Anterior cingulate cortex (tissue), 58 donors: Measurements from ENCODE around the gene RBFOX2.
"Not testable (repeated sequence)": the region's sequence is repeated elsewhere in the genome, so short reads cannot be mapped to it uniquely, and the experiment has no call there.

Experiments
- DNase-seq, 58 donors: peaks; one replicate each; lab custom pipeline; 2025; lab: John Stamatoyannopoulos, UW

The RBFOX2 gene

GRCh38 chr22:35802885-35803284 is 225.7 kb downstream of the RBFOX2 start:
- no peak for DNase-seq

DNA sequence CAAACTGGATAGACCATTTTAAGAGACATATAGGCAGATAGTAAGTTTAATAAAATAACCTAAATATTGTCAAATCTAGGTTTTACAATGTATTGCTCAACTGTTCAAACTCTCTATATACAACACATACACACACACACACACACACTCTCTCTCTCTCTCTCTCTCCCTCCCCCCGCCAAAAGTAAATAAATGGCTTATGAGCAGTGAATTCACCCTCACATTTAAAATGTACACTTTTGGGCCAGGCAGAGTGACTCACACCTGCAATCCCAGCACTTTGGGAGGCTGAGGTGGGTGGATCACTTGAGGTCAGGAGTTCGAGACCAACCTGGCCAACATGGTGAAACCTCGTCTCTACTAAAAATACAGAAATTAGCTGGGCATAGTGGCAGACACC is 227.3 kb downstream of the RBFOX2 start:
- DNase-seq: not testable (repeated sequence)

DNA sequence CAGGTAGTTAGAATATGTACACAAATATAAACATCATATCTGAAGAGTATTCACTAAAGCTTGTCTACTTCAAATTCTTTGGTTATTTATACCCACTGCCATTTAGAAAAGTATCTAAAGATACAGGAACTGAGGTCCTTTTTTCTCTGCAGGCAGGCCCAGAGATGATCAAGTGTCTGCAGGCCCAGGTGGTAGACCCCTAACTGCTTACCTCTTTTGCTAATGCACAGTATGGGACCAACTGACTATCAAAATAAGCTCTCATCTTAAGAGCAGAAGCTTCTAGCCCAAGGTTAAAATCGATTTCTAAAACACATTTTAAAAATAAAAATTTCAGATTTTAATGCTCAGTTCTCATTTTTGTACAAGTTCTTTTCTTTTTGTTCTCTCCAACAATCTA is 229.5 kb downstream of the RBFOX2 start:
- no peak for DNase-seq

DNA sequence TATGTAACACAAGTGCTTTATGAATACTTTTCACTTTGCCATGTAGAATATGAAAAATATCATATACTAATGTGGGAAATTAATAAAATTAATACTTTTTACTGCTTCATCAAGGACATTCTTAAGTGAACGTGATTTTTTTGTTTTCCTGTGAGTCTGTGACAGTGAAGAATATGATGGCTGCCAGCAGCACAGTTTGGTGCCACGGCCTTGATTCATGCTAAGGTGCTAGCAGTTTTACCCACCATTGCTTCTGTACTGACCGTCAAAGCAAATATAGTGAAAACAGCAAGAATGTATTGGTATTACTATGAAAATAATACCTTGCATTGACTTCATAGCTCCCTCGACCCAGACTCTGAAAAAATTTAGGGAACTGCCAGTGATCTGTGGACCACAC is 231.2 kb downstream of the RBFOX2 start:
- no peak for DNase-seq

DNA sequence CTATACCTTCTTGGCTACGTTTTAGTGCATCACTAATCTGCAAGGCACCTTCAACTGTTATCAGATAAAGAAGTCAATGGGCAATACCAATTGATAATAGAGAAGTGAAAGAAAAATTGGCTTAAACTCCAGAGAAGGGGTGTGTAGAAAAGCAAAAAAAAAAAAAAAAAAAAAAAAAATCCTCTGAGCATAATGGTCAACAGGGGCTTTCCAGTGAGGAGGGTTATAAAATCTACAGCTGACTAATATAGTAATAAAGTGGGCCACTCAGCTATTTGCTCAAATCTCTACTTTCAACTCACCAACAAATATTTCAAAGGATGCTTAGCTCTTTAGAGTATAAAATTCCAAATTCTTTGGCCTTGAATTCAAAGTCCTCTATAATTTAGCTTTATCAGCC is 233.1 kb downstream of the RBFOX2 start:
- DNase-seq: no peak

DNA sequence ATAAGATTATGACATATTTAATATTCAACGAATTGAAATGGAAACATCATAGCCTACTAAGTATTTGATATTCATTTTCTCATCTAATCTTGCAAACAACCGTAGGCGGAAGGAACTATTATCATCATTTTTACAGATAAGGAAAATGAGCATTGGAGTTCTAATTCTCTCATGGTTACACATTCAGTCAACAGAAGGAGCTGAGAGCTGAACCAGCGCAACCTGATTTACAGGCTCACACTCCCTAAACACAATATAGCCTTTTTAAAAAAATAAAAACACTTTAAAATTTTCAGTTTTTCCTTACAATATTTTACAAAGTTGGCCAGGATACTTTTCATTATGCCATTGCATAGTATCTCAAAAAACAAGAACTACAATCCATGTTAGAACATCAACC is 236.1 kb downstream of the RBFOX2 start:
- DNase-seq: no peak

GRCh38 chr22:35791788-35792187 is 236.8 kb downstream of the RBFOX2 start:
- not testable (repeated sequence) for DNase-seq

DNA sequence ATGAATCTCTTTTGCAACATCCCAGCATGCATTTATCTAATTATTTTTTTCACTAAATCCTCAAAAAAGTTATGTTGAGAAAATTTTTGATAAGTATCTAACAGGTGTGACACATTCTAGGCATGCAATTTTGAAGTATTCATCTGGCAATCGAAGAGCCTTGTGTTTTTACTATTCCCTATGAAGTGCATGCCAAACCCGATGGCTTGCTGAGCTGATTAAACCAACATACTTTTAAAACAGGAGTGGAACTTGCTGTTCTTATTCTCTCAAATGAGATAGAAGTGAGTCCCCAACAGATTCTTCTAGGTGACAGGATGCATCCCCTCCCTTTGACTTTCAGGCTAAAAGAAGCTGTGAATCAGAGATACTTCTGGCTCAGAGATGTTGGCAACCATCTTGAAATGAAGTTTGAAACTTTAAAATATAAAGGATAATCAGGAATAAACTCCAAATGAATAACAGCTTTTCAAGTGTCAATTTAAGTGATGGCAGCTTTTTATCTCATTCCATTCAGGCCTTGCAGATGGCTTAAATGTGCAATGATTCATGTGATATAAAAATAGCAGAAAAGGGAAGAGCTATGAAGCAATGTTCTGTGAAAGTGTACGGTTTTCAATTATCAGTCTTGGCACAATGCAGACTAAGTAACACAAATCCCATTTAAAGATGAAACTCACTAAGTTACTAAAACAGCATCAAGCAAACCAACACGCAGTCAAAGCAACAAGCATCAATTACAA is 243.3 kb downstream of the RBFOX2 start:
- DNase-seq: peak in 1 of 58 donors; percentile 67

DNA sequence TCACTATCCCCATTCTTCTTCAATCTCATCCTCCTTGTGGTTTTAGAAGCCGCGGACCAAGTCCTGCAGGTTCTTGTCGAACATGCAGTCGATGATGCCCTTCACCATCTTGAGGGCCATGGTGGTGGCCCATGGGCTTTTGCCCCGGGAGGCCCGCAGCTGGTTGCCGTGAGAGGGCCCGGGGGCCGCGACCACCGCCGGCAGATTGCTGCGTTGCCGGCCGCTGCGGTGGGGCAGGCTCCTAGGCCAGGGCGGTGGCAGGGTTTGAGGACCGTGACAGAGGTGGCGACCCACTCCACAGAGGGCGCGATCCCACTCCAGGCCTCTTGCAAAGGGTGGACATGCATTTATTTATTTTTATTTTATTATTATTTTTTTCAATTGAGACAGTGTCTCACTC is 244.0 kb downstream of the RBFOX2 start:
- DNase-seq: no peak

DNA sequence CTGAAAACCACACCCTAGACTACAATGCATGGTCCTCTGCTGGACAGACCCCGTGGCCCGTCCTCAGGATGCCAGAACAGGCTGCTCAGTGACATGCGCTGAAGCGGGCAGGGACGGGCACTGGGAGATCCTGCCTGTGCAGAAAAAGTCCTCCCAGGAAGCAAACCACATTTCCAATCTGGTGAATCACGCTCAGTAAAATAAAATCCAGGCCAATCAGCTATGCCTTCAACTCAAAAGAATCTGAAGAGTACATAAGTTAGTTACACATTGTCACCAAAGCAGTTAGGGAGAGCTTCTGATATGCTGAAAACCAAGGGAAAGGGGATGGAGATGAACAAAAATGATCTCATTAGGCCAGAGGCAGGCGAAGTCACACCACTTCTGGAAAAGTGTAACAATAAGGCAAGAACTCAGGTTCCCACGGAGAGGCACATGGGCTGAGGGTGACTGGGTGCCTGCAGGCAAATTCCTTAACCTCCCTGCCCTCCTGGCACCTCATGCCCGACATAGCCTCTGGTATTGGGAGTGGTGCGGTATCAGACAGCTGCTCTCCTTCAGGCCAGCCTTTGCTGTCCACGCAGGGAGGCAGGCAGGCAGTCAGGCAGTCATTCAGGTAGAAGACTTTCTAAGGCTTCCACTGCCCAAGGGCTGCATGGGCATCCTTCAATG is 244.5 kb downstream of the RBFOX2 start:
- no peak for DNase-seq

DNA sequence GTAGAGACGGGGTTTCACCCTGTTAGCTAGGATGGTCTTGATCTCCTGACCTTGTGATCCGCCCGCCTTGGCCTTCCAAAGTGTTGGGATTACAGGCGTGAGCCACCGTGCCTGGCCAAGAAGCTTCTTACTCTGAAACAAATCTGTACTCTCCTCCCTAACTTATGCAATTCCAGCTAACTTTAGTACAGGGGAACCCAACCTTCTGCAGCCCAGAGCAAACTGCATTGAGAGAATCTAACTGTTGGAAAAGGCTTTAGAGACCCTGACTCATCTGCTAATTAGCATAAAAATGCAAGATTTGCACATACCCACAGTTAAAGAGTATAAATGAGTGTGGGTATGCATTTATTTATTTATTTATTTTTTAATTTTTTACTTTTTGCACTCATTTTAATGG is 246.1 kb downstream of the RBFOX2 start:
- no peak for DNase-seq

DNA sequence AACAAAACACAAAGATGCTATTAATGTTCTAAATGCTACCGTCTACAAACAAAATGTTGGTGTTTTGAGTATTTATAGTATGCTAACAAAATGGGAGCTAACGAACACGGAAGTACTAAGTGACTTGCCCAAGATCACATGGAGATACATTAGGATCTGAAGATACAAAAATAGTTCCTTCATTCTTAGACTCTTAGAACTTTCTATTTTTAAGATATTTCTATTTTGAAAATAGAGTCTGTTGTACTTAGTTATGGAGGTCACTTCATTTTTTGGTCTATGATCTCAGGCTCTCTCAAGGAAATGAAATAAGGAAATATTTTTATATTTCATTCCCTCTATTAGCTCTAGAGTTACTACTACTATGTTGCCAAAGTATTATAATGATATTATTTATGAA is 246.7 kb downstream of the RBFOX2 start:
- DNase-seq: no peak

- no peak for DNase-seq
These were observed 251.2 kb downstream of the RBFOX2 start for GRCh38 chr22:35777335-35777975.

DNA sequence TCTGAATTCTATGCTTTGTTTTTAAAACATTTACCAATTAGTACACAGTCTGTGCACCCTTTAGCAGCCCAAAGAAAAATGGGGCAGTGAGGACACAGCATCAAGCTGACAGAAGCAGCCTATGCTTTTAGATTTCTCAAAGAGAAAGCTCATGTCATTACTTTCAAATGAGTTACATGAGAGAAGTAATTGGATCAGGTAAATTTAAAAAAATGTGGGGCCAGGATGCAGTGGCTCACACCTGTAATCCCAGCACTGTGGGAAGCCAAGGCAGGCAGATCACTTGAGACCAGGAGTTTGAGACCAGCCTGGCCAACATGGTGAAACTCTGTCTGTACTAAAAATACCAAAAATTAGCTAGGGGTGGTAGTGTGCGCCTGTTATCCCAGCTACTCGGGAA is 253.3 kb downstream of the RBFOX2 start:
- no peak for DNase-seq

DNA sequence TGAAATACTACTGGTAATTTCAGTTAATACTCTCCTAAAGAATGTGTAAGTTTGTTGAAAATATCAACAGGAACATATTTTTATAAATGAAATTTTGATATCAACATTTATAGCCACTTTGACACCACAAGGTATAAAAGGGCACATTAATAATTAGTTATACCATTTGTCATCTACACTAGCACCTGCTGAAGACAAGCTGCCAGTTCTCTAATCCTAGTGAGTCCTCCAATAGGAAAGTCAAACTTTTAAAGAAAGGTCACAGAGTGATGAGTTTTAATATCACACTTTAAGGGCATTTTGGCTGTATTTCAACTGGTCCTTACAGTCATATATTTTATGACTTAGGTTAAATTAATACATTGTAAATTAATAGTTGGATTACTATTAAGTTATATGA is 258.6 kb downstream of the RBFOX2 start:
- no peak for DNase-seq

DNA sequence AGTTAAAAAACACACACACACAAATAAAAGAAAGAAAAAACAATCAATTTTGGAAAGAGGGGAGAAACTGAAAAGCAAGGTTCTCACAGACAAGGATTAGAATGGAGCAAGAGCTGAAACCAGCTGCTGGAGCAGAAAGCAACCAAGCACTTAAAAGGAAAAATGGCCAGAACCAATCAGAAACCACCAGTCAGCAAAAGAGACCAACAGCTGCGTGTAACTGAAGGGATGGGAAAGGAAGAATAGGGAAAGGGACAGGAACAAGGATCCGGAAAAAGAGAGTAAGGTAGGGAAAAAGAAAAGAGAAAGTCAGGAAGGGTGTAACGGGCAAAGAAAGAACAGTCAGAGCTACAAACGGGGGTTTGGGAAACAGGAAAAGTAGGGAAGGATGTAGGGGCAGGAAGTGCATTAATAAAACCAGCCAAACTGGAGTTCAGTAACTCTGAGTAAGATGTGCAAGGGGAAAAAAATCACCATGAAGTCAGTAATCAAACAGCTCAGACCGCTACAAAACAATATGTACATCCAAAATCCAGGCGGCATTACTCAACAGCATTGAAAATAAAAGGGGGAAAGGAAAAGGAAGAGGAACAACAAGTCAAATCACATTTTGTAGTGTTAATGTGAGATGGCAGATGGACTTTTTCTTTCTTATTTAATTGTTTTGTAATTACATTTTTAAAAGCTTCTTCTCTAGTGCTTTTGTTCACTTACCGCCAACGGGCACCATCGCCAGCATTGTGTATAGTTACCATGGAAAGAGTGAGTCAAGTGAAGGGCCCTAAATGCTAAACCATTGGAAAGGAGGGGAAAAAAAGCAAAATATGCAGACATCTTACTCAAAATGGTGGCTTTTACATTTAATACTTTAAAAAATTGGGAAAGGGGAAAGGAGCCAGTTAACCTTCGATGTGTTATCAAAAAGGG is 261.7 kb downstream of the RBFOX2 start:
- DNase-seq: no peak

GRCh38 chr22:35761037-35761436 is 267.6 kb downstream of the RBFOX2 start:
- no peak for DNase-seq

DNA sequence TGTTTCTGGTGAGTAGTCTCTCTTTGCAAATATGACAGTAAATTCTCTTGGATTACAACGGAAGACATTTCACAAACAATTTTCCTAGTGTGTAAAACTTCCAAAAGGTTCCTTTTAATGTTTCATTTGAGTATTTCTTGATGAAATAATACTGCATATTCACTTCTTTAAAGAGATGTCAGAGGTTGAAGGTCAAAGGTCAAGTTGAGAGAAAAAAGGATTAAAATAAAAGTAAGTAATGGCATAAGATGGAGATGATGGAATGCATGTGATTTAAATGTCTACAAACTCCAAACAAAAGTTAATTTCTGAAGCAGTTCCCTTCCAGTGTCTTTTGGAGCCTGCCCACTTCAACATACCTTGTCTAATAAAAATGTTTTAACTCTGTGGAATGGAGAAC is 270.2 kb downstream of the RBFOX2 start:
- DNase-seq: no peak

DNA sequence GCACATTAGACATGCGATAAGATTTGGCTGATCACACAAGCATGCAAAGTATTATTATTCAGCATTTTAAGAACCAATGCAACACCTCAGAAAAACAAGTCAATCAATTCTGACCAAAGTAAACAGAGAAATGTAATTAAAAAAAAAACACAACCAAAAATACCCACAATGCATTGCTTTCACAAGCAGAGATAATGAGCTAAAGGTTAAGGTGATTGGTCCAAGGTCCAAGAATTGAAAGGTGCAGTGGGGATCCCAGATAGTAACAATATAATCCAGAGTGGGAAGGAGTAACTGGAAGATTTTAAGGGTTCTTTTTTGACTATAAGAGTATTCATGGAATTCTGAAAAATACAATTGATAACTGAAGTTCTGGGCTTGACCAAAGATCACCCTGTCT is 271.9 kb downstream of the RBFOX2 start:
- DNase-seq: no peak

DNA sequence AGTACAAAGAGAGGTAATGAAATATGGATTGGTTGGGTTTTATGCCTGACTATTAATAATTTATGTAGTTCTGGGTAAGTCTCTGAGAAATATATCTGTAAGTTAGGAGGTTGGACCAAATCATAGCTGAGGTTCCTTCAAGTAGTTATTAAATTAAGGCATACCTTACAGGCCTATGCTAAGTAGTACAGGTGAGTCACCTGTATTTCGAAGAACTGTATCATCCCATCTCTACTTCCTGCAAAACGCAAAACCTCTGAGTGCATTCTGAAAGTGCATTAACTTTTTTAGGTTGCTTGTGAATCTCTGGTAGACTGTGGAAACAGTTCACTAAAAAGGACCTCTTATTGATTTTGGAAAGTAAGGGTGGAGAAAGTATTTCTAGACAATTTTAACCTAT is 273.9 kb downstream of the RBFOX2 start:
- no peak for DNase-seq

- DNase-seq: no peak
These were observed 275.8 kb downstream of the RBFOX2 start for GRCh38 chr22:35752863-35753189.
